ENCODE measurements around the gene PLCB4. TPM values are rescaled to one million over a fixed set of nuclear protein-coding genes. Genes with fewer than 3 reads are reported as not detected.
A peak's percentile ranks its signal among the peaks of the same experiment; 100 is the strongest.

PLCB4 gene
- total RNA-seq, 1 donor from 2014 or later = 19.9 TPM

GRCh38 chr20:9503526-9504245 lies 434.8 kb downstream of the PLCB4 start:
- Histone ChIP-seq H3K4me3 (ENCODE audit: low read depth, low read length) (no peak overlapping the region), H3K36me3 (ENCODE audit: control insufficient read depth, insufficient read depth, low read length) (no peaks in the 10 kb centered on the region), H3K27me3 (ENCODE audit: control insufficient read depth, insufficient read depth, low read length) (peaks cover 31% of the 10 kb centered on the region)
- DNase-seq (ENCODE audit: low read depth) = no peak
- peak; percentile 19 for TF ChIP-seq CTCF (IDR thresholded peaks at IDR 0.05; ENCODE audit: insufficient read depth, low read length, poor library complexity, severe bottlenecking)

GRCh38 chr20:9506280-9506821 lies 437.5 kb downstream of the PLCB4 start:
- no peak for DNase-seq (ENCODE audit: low read depth)
- no peak for TF ChIP-seq CTCF (IDR thresholded peaks at IDR 0.05; ENCODE audit: insufficient read depth, low read length, poor library complexity, severe bottlenecking)
- H3K27me3 ChIP-seq (ENCODE audit: control insufficient read depth, insufficient read depth, low read length) = peaks cover 49% of the 10 kb centered on the region

GRCh38 chr20:9506964-9507369 lies 438.1 kb downstream of the PLCB4 start:
- H3K4me3 ChIP-seq (ENCODE audit: low read depth, low read length) = peak overlapping the region; percentile 11
- no peak for DNase-seq (ENCODE audit: low read depth)
- TF ChIP-seq CTCF (IDR thresholded peaks at IDR 0.05; ENCODE audit: insufficient read depth, low read length, poor library complexity, severe bottlenecking) = no peak
- H3K36me3 ChIP-seq (ENCODE audit: control insufficient read depth, insufficient read depth, low read length) = no peaks in the 10 kb centered on the region
- peaks cover 51% of the 10 kb centered on the region for H3K27me3 ChIP-seq (ENCODE audit: control insufficient read depth, insufficient read depth, low read length)

More at GRCh38 chr20:9506280-9506821, 437.5 kb downstream of the PLCB4 start:
- no peak overlapping the region for H3K4me3 ChIP-seq (ENCODE audit: low read depth, low read length)
- no peaks in the 10 kb centered on the region for H3K36me3 ChIP-seq (ENCODE audit: control insufficient read depth, insufficient read depth, low read length)

- Histone ChIP-seq H3K27me3 (ENCODE audit: control insufficient read depth, insufficient read depth, low read length) (peaks cover 51% of the 10 kb centered on the region), H3K4me3 (ENCODE audit: low read depth, low read length) (no peak overlapping the region), H3K36me3 (ENCODE audit: control insufficient read depth, insufficient read depth, low read length) (no peaks in the 10 kb centered on the region)
- no peak for TF ChIP-seq CTCF (IDR thresholded peaks at IDR 0.05; ENCODE audit: insufficient read depth, low read length, poor library complexity, severe bottlenecking)
- DNase-seq (ENCODE audit: low read depth) = no peak
These were observed 438.8 kb downstream of the PLCB4 start for GRCh38 chr20:9507544-9508239.

GRCh38 chr20:9508240-9508661 lies 439.4 kb downstream of the PLCB4 start:
- H3K4me3 ChIP-seq (ENCODE audit: low read depth, low read length) = no peak overlapping the region

More at GRCh38 chr20:9508240-9508661, 439.4 kb downstream of the PLCB4 start:
- H3K36me3 ChIP-seq (ENCODE audit: control insufficient read depth, insufficient read depth, low read length) = no peaks in the 10 kb centered on the region
- no peak for DNase-seq (ENCODE audit: low read depth)
- H3K27me3 ChIP-seq (ENCODE audit: control insufficient read depth, insufficient read depth, low read length) = peaks cover 51% of the 10 kb centered on the region
- TF ChIP-seq CTCF (IDR thresholded peaks at IDR 0.05; ENCODE audit: insufficient read depth, low read length, poor library complexity, severe bottlenecking) = no peak

Measured in kidney epithelial cell (primary cell).